Gastrocnemius medialis (tissue), 4 donors: ENCODE data around the gene RHNO1. TPM values are rescaled to one million over a fixed set of nuclear protein-coding genes. Genes with fewer than 3 reads are reported as not detected.
A peak's percentile ranks its signal among the peaks of the same experiment; 100 is the strongest.

ENCODE experiments used
- ATAC-seq, 2 donors: fragments of 150-250 bp; one replicate each; pipeline ENCODE4 v1.9.1; 2016
- DNase-seq, 2 donors: peaks; one replicate each; pipeline ENCODE4 v3.0.0-alpha.2; 2019
- H3K27ac ChIP-seq, 4 donors: fragments of 200-600 bp; sonication (generic); 1 replicate in 1 of 4; 2 replicates in 3 of 4; pipeline ENCODE4 v1.5.1; 2016 to 2018; ENCODE audit warnings: mild to moderate bottlenecking in 2 of 4, moderate library complexity in 1 of 4
- H3K27me3 ChIP-seq, 3 donors: fragments of 200-600 bp; sonication (generic) in 2 of 3; 1 replicate in 1 of 3; 2 replicates in 2 of 3; pipeline versions ENCODE4 v1.5.1 to v1.6.0; 2016 to 2019; ENCODE audit warnings: mild to moderate bottlenecking in 1 of 3, moderate library complexity in 1 of 3
- H3K36me3 ChIP-seq, 2 donors: fragments of 200-600 bp; sonication (generic) in 1 of 2; one replicate each; pipeline ENCODE4 v1.5.1; 2017 to 2018
- H3K4me1 ChIP-seq, 2 donors: fragments of 200-600 bp; sonication (generic) in 1 of 2; one replicate each; pipeline ENCODE4 v1.5.1; 2016 to 2017; ENCODE audit warnings: mild to moderate bottlenecking in 2 of 2
- H3K4me3 ChIP-seq, 4 donors: fragments of 200-600 bp; sonication (generic) in 3 of 4; 1 replicate in 1 of 4; 2 replicates in 3 of 4; pipeline ENCODE4 v1.5.1; 2016 to 2019; ENCODE audit warnings: mild to moderate bottlenecking in 2 of 4
- H3K9me3 ChIP-seq, 3 donors: fragments of 200-600 bp; sonication (generic) in 2 of 3; 1 replicate in 1 of 3; 2 replicates in 2 of 3; pipeline ENCODE4 v1.5.1; 2016 to 2019
- CTCF ChIP-seq, 5 experiments: fragments of 450-650 bp in 3 of 5; fragments of 200-600 bp in 2 of 5; sonication (generic) in 2 of 5; IDR thresholded peaks in 4 of 5; conservative IDR thresholded peaks in 1 of 5; 1 replicate in 4 of 5; 2 replicates in 1 of 5; pipeline ENCODE4 v1.5.1; 2016 to 2019; ENCODE audit warnings: antibody characterized with exemption in 5 of 5, mild to moderate bottlenecking in 3 of 5, moderate library complexity in 3 of 5
- POLR2A ChIP-seq, 2 donors: fragments of 450-650 bp; IDR thresholded peaks; one replicate each; pipeline ENCODE4 v1.6.1; 2017; ENCODE audit warnings: antibody characterized with exemption in 2 of 2, mild to moderate bottlenecking in 2 of 2, moderate library complexity in 2 of 2
- in situ Hi-C, 4 donors: fragments of 200-750 bp; cut with MboI; loops; one replicate each; pipeline versions ENCODE4 v1.15.0 to v1.8.0; 2017; ENCODE audit warnings: low sequenced_read_pairs in 4 of 4
- intact Hi-C: fragments of 100-400 bp; cut with DNase I; formaldehyde crosslinking; loops from one replicate; pipeline ENCODE4 v1.15.1; 2023; ENCODE audit warnings: low total_unique reads
- total RNA-seq, 4 donors: library from RNA; depleted of rRNA; stranded (reverse); fragments of >200 nt; gene quantifications; one replicate each; pipeline versions ENCODE4 v1.1.0 to v1.2.3, GENCODE V29; 2016

RHNO1 gene
- total RNA-seq, 4 donors from 2014 or later: 4.9 to 11.8 (median 6.7) TPM

DNA sequence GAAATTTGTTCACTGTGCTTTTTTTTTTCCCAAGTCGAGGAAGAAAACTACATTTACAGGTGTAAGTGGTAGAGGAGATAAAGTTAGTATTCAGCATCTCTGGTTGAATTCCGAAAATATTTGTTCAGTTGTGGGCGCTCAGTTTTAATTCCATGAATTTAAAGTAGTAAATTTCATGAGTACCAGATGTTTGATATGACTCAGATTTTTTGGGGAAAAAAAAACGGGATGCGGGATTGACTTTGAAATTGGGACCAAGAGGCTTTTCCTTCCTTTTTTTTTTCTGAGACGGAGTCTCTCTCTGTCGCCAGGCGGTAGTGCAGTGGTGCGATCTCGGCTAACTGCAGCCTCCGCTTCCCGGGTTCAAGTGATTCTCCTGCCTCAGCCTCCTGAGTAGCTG, 15.2 kb downstream of the RHNO1 start:
- H3K36me3 ChIP-seq: no peaks in the 10 kb centered on the region
- no peaks in the 10 kb centered on the region for H3K27me3 ChIP-seq
- TF ChIP-seq CTCF (IDR thresholded peaks at IDR 0.05 in 4 of 5, conservative IDR thresholded peaks at IDR 0.05 in 1 of 5) (no peak), POLR2A (IDR thresholded peaks at IDR 0.05) (no peak)
- in situ Hi-C loops (loop anchor here in 1 of 4 donors (25.0 kb wide), 1 partner anchor 145 kb away; no protein-coding TSS in a partner anchor), intact Hi-C loops (loop anchor here (1.0 to 10.0 kb wide), 3 partner anchors 30 to 363 kb away; partner anchors contain the start of gene TEAD4)
- DNase-seq (no peak), ATAC-seq (no peak)
- peaks cover 23 to 31% of the 10 kb centered on the region in 2 donors for H3K4me1 ChIP-seq
- H3K4me3 ChIP-seq: peak overlapping the region in 2 of 4 donors; percentile 92 to 96
- peak overlapping the region in 3 of 4 donors; percentile 13 to 96 (median 94) for H3K27ac ChIP-seq
- H3K9me3 ChIP-seq: no peaks in the 10 kb centered on the region

- intact Hi-C loops: loop anchor here (5.0 to 10.0 kb wide), 2 partner anchors 64 to 362 kb away; partner anchors contain the start of gene TEAD4
- H3K27ac ChIP-seq: peak overlapping the region in 3 of 4 donors; percentile 13 to 34 (median 23)
- in situ Hi-C loops: loop anchor here in 1 of 4 donors (25.0 kb wide), 1 partner anchor 144 kb away; no protein-coding TSS in a partner anchor
- H3K4me1 ChIP-seq: peaks cover 23 to 31% of the 10 kb centered on the region in 2 donors
- H3K27me3 ChIP-seq: no peaks in the 10 kb centered on the region
- no peaks in the 10 kb centered on the region for H3K36me3 ChIP-seq
- TF ChIP-seq CTCF (IDR thresholded peaks at IDR 0.05 in 4 of 5, conservative IDR thresholded peaks at IDR 0.05 in 1 of 5): no peak
- no peak for TF ChIP-seq POLR2A (IDR thresholded peaks at IDR 0.05)
- peak; percentile 10 to 31 for DNase-seq
- H3K9me3 ChIP-seq: no peaks in the 10 kb centered on the region
- ATAC-seq: no peak
- H3K4me3 ChIP-seq: peak overlapping the region in 1 of 4 donors; percentile 1
These were observed 16.0 kb downstream of the RHNO1 start for GRCh38 chr12:2893007-2893406.

GRCh38 chr12:2895051-2895451, 18.0 kb downstream of the RHNO1 start:
- Histone ChIP-seq H3K4me1 (peaks cover 21 to 31% of the 10 kb centered on the region in 2 donors), H3K27ac (peak overlapping the region in 1 of 4 donors; percentile 16), H3K4me3 (no peak overlapping the region), H3K9me3 (no peaks in the 10 kb centered on the region), H3K27me3 (no peaks in the 10 kb centered on the region), H3K36me3 (no peaks in the 10 kb centered on the region)
- intact Hi-C loops: loop anchor here (10.0 kb wide), 1 partner anchor 360 kb away; no protein-coding TSS in a partner anchor
- DNase-seq (no peak), ATAC-seq (no peak)
- in situ Hi-C loops: loop anchor here in 1 of 4 donors (25.0 kb wide), 1 partner anchor 142 kb away; no protein-coding TSS in a partner anchor
- no peak for TF ChIP-seq CTCF (IDR thresholded peaks at IDR 0.05 in 4 of 5, conservative IDR thresholded peaks at IDR 0.05 in 1 of 5)
- no peak for TF ChIP-seq POLR2A (IDR thresholded peaks at IDR 0.05)

DNA sequence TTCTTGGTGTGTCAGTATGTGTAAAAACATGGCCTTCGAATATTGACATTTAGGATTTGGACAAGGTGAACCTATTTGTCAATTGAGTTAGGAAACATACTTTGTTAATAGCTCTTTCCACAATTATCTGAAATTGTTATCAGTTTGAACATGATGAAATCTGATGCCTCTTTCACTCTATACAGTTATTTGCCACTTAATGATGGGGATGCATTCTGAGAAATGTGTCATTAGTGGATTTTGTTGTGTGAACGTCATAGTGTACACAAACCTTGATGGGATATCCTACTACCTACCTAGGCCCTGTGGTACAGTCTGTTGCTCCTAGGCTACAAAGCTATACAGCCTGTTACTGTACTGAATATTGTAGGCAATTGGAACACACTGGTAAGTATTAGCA, 18.5 kb downstream of the RHNO1 start:
- ATAC-seq (no peak), DNase-seq (no peak)
- Histone ChIP-seq H3K9me3 (no peaks in the 10 kb centered on the region), H3K4me3 (no peak overlapping the region), H3K27me3 (no peaks in the 10 kb centered on the region), H3K27ac (peak overlapping the region in 1 of 4 donors; percentile 16), H3K4me1 (peaks cover 18 to 31% of the 10 kb centered on the region in 2 donors), H3K36me3 (no peaks in the 10 kb centered on the region)
- TF ChIP-seq CTCF (IDR thresholded peaks at IDR 0.05 in 4 of 5, conservative IDR thresholded peaks at IDR 0.05 in 1 of 5): no peak
- no peak for TF ChIP-seq POLR2A (IDR thresholded peaks at IDR 0.05)
- in situ Hi-C loops: loop anchor here in 1 of 4 donors (25.0 kb wide), 1 partner anchor 142 kb away; no protein-coding TSS in a partner anchor
- intact Hi-C loops: loop anchor here (10.0 kb wide), 1 partner anchor 359 kb away; no protein-coding TSS in a partner anchor
